Esophagus muscularis mucosa (tissue), 4 donors: ENCODE results near the gene SLX4IP. TPM values are rescaled to one million over a fixed set of nuclear protein-coding genes. Genes with fewer than 3 reads are reported as not detected.
A peak's percentile ranks its signal among the peaks of the same experiment; 100 is the strongest.

Source experiments
- DNase-seq: peaks from one replicate; pipeline ENCODE4 v3.0.0-alpha.2; 2017; ENCODE audit errors: extremely low spot score
- H3K27ac ChIP-seq, 4 donors: fragments of 200-600 bp; sonication (generic); replicated peaks in 1 of 4; 1 replicate in 3 of 4; 2 replicates in 1 of 4; pipeline ENCODE4 v1.5.1; 2016 to 2019; ENCODE audit warnings: mild to moderate bottlenecking in 1 of 4
- H3K27me3 ChIP-seq, 4 donors: fragments of 200-600 bp; sonication (generic); one replicate each; pipeline versions ENCODE4 v1.5.1 to v1.6.0; 2016 to 2019
- H3K36me3 ChIP-seq, 4 donors: fragments of 200-600 bp; sonication (generic); one replicate each; pipeline ENCODE4 v1.5.1; 2016 to 2019
- H3K4me1 ChIP-seq, 4 donors: fragments of 200-600 bp; sonication (generic); one replicate each; pipeline ENCODE4 v1.5.1; 2016 to 2019
- H3K4me3 ChIP-seq, 4 donors: fragments of 200-600 bp; sonication (generic); 1 replicate in 2 of 4; 2 replicates in 2 of 4; pipeline ENCODE4 v1.5.1; 2016 to 2019; ENCODE audit warnings: mild to moderate bottlenecking in 4 of 4, moderate library complexity in 1 of 4
- H3K9me3 ChIP-seq, 4 donors: fragments of 200-600 bp; sonication (generic); 1 replicate in 3 of 4; 2 replicates in 1 of 4; pipeline ENCODE4 v1.5.1; 2016 to 2019
- CTCF ChIP-seq, 3 experiments: fragments of 200-600 bp in 2 of 3; fragments of 450-650 bp in 1 of 3; sonication (generic) in 2 of 3; IDR thresholded peaks; one replicate each; pipeline ENCODE4 v1.5.1; 2017 to 2019; ENCODE audit warnings: antibody characterized with exemption in 3 of 3, mild to moderate bottlenecking in 2 of 3, moderate library complexity in 1 of 3
- EP300 ChIP-seq: sonication (generic); formaldehyde crosslinking; IDR thresholded peaks from one replicate; pipeline ENCODE4 v1.6.1; 2017; ENCODE audit warnings: antibody characterized with exemption
- POLR2A ChIP-seq: fragments of 450-650 bp; IDR thresholded peaks from one replicate; pipeline ENCODE4 v1.6.1; 2017; ENCODE audit warnings: antibody characterized with exemption, moderate library complexity, mild to moderate bottlenecking, low read depth
- POLR2AphosphoS5 ChIP-seq, 2 donors: sonication (generic); formaldehyde crosslinking; IDR thresholded peaks; one replicate each; pipeline ENCODE4 v1.6.1; 2017; ENCODE audit warnings: antibody characterized with exemption in 2 of 2
- WGBS: methylation state at CpG from one replicate; pipeline ENCODE4 v1.1.5; 2018; 5-methylcytosine and 5-hydroxymethylcytosine counted together
- intact Hi-C: fragments of 100-400 bp; cut with DNase I; formaldehyde crosslinking; loops from one replicate; pipeline ENCODE4 v1.15.1; 2023
- total RNA-seq, 4 donors: library from RNA; depleted of rRNA; stranded (reverse); fragments of >200 nt; gene quantifications; one replicate each; pipeline versions ENCODE4 v1.1.0 to v1.2.1, GENCODE V29; 2016

Gene SLX4IP
- total RNA-seq, 4 donors from 2014 or later = 1.2 to 2.1 (median 1.5) TPM

GRCh38 chr20:10660661-10661060 lies 225.6 kb downstream of the SLX4IP start:
- H3K4me3 ChIP-seq = no peak overlapping the region
- WGBS = 79% methylated on average over 11 of the region's 11 CpGs
- peak overlapping the region in 2 of 4 donors; percentile 31 to 57 for H3K27ac ChIP-seq
- H3K4me1 ChIP-seq = peaks cover 39 to 56% (median 49%) of the 10 kb centered on the region in 4 donors
- H3K27me3 ChIP-seq = no peaks in the 10 kb centered on the region
- intact Hi-C loops = loop anchor here (10.0 kb wide), 1 partner anchor 614 kb away; no protein-coding TSS in a partner anchor
- H3K36me3 ChIP-seq = peaks cover 14 to 85% (median 43%) of the 10 kb centered on the region in 4 donors
- no peak for DNase-seq
- TF ChIP-seq POLR2A = no peak
- TF ChIP-seq POLR2AphosphoS5 (IDR thresholded peaks at IDR 0.05) = no peak
- no peak for TF ChIP-seq CTCF (IDR thresholded peaks at IDR 0.05)
- TF ChIP-seq EP300 = no peak
- no peaks in the 10 kb centered on the region for H3K9me3 ChIP-seq

GRCh38 chr20:10661261-10661660 lies 226.2 kb downstream of the SLX4IP start:
- no peak for DNase-seq
- Histone ChIP-seq H3K9me3 (no peaks in the 10 kb centered on the region), H3K4me3 (no peak overlapping the region), H3K27ac (peak overlapping the region in 3 of 4 donors; percentile 31 to 57 (median 39)), H3K36me3 (peaks cover 14 to 79% (median 41%) of the 10 kb centered on the region in 4 donors), H3K27me3 (no peaks in the 10 kb centered on the region), H3K4me1 (peaks cover 39 to 58% (median 52%) of the 10 kb centered on the region in 4 donors)
- intact Hi-C loops = loop anchor here (10.0 kb wide), 1 partner anchor 614 kb away; no protein-coding TSS in a partner anchor
- 79% methylated on average over 4 of the region's 4 CpGs for WGBS
- TF ChIP-seq POLR2A (no peak), POLR2AphosphoS5 (IDR thresholded peaks at IDR 0.05) (no peak), EP300 (no peak), CTCF (IDR thresholded peaks at IDR 0.05) (no peak)

GRCh38 chr20:10662151-10662550 lies 227.0 kb downstream of the SLX4IP start:
- Histone ChIP-seq H3K27ac (peak overlapping the region in 2 of 4 donors; percentile 31 to 57), H3K36me3 (peaks cover 14 to 74% (median 42%) of the 10 kb centered on the region in 4 donors), H3K27me3 (no peaks in the 10 kb centered on the region), H3K9me3 (no peaks in the 10 kb centered on the region), H3K4me3 (no peak overlapping the region), H3K4me1 (peaks cover 46 to 67% (median 54%) of the 10 kb centered on the region in 4 donors)
- TF ChIP-seq EP300 (no peak), CTCF (IDR thresholded peaks at IDR 0.05) (no peak), POLR2AphosphoS5 (IDR thresholded peaks at IDR 0.05) (no peak), POLR2A (no peak)
- DNase-seq = no peak
- intact Hi-C loops = loop anchor here (10.0 kb wide), 1 partner anchor 613 kb away; no protein-coding TSS in a partner anchor
- 79% methylated on average over 5 of the region's 5 CpGs for WGBS

GRCh38 chr20:10662661-10663458 lies 227.8 kb downstream of the SLX4IP start:
- Histone ChIP-seq H3K9me3 (no peaks in the 10 kb centered on the region), H3K36me3 (peaks cover 8 to 75% (median 41%) of the 10 kb centered on the region in 4 donors), H3K4me1 (peaks cover 53 to 73% (median 58%) of the 10 kb centered on the region in 4 donors), H3K4me3 (no peak overlapping the region), H3K27ac (peak overlapping the region in 2 of 4 donors; percentile 14 to 57), H3K27me3 (no peaks in the 10 kb centered on the region)
- TF ChIP-seq POLR2AphosphoS5 (IDR thresholded peaks at IDR 0.05) = no peak
- no peak for TF ChIP-seq EP300
- TF ChIP-seq POLR2A = no peak
- no peak for TF ChIP-seq CTCF (IDR thresholded peaks at IDR 0.05)
- intact Hi-C loops = loop anchor here (10.0 kb wide), 1 partner anchor 612 kb away; no protein-coding TSS in a partner anchor
- no peak for DNase-seq
- WGBS = 75% methylated on average over 10 of the region's 10 CpGs
